ENCODE measurements around the gene TTLL9.
"Not testable (repeated sequence)": the region's sequence is repeated elsewhere in the genome, so short reads cannot be mapped to it uniquely, and the experiment has no call there.

The TTLL9 gene

DNA sequence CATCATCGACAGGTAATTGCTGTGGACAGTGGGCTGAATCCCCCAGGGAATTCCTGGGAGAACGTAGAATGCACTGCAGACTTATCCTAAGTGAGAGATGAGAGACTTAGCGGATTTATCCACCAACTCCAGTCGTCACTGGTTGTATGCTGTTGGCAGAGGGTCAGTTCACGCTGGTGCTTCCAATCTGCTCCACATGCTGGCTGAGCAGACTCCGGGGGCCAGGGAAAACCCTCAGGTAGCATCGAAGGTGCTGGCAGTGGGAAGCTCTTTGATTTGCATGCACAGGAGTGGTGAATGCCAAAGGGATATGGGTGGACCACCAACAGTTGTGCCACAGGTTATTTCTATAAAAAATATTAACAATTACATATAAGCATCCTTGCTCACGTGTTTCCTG is 20.2 kb downstream of the TTLL9 start:
- no peak for DNase-seq

DNA sequence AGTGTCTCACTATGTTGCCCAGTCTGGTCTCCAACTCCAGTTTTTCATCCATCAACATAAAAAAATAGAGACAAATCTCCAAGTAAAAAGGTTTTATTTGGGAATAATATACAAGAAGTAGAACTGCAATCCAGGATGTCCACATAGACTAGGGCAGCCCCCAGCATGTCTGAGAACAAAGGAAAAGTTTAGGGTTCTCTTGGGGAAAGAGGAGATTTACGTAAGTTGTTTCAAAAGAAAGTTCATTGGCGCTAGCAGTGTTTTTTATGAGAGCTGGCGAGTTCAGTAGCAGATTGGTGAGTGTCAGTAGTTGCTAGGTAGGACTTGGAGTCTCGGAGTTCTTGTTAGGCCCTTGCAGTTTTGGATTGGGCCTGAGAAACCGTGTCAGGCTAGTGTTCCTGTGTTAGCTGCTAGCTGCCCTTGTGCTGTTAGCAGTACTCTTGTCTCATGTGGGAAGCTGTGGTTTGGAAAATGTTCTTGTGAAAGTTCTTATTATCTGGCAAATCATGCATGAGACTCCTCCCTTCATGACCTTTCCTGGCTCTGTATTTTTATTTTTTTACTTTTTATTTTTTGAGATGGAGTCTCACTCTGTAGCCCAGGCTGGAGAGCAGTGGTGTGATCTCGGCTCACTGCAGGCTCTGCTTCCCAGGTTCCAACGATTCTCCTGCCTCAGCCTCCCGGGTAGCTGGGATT is 24.7 kb downstream of the TTLL9 start:
- no peak for DNase-seq

DNA sequence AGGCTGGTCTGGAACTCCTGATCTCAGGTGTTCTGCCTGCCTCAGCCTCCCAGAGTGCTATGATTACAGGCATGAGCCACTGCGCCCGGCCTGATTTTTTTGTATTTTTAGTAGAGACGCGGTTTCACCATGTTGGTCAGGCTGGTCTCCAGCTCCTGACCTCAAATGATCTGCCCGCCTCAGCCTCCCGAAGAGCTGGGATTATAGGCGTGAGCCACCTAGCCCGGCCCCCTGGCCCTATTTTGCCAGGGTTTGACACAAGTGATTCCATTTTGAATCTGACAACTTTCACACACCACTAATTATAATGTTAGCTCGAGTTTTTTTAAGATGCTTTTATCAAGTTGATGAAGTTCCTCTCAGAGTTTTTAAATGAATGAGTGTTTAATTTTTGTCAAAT is 25.6 kb downstream of the TTLL9 start:
- DNase-seq = no peak

DNA sequence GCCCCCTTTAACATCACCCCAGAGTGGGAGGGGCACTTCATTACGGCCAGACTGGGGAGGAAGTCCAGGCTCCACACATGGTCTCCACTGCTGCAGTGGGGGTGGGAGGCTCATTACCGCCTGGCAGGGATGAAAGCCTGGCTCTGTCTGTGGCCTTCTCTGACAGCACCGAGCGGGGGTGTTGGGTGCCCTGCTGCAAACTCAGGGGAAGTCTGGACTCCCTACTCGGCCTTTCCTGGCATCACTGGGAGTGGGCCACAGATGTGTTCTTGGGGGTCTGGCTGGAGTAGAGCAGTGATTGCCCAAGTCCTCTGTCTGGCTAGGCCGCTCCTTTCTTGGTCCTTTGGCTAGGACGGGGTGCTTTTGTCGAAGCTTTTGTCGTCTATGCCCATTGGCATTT is 27.1 kb downstream of the TTLL9 start:
- DNase-seq = no peak

DNA sequence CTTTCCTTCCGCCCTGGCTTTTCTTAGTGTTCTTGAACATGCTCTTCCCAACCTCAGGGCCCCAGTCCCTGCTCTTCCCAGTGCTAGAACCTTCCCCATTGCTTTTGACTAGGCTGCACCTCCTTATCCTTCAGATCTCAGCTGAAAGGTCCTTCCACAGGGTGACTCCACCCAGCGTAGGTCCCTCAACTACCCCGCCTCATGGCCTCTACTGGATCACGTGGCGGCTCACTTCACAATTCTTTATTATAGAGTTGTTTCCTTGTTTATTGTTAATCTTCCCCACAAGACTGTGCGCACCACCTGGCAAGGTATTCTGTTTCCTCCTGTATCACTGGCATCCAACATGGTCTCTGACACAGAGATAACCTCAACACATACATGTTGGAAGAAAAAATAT is 31.2 kb downstream of the TTLL9 start:
- no peak for DNase-seq

DNA sequence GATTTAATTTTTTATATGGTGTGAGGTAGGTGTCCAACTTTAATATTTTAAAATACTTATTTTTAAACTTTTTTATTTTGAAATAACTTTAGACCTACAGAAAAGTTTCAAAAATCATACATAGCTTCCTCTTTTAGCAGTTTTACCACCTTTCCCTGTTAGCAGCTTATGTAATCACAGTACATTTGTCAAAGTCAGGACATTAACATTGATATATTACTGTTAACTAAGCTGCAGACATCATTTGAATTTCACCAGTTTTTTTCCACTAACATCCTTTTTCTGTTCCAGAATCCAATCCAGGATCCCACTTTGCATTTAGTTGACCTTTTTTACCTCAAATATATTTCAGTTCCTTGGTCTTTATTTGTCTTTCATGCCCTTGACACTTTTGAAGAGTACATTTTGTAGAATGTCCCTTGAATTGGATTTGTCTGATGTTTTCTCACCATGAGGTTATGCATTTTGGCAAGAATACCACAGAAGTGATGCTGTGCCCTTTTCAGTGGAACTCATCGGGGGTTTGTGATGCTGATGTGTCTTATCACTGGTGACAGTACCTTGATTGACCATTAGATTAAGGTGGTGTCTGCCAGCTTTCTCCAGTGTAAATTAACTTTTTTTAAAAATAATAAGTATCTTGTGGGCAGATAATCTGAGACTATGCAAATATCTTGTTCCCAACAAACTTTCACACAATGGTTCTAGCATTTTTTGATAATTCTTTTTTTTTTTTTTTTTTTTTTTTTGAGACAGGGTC is 33.4 kb downstream of the TTLL9 start:
- DNase-seq = no peak

DNA sequence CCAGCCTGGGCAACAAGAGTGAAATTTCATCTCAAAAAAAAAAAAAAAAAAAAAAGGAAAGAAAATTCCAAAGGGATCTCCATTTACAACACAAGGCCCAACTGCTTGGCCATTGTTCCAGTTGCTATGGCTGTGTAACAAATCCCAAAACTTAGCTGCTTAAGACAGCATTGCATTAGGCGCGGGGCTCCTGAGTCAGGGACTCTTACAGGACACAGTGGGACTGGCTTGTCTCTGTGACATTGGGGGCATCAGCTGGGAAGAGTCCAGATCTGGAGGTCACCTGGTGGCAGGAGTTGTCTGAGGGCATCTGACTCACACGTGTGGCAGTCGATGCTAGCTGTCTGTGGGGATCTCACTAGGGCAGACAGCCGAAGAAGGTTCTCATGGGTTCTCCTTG is 35.6 kb downstream of the TTLL9 start:
- no peak for DNase-seq

DNA sequence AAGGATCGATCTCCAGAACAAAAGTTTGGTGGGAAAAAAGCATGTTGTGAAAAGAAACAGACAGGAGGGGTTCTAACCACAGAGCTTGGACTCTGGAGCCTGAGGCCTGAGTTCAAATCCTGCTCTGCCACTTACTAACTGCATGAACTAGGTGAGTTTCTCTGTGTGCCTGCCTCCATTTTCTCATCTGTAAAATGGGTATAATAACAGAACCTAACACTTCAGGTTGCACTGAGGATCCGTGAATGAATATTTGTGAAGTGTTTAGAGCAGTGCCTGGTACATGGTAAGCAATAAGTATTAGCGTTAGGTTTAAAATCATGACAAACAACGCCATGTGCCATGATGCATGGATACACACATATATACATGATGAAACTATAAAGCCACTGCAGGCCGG is 36.6 kb downstream of the TTLL9 start:
- DNase-seq = no peak

DNA sequence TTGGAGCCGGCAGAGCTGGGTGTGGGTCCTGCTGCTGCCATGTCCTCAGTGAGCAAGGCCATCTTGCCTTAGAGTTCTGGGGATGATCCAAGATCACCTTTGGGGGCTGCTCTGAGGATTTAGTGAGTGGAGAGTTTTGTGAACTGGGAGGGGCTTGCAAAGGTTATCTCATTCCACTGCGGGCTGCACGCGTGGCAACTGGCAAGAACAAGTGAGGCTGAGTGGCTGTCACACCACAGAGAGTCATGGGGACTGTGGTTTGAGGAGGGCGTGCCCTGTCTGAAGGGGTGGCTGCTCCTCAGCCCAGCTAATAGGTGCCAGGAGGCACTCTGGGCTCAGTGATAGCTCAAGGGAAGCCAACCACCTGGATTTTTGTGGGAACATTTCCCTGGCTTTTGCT is 37.6 kb downstream of the TTLL9 start:
- DNase-seq = no peak

DNA sequence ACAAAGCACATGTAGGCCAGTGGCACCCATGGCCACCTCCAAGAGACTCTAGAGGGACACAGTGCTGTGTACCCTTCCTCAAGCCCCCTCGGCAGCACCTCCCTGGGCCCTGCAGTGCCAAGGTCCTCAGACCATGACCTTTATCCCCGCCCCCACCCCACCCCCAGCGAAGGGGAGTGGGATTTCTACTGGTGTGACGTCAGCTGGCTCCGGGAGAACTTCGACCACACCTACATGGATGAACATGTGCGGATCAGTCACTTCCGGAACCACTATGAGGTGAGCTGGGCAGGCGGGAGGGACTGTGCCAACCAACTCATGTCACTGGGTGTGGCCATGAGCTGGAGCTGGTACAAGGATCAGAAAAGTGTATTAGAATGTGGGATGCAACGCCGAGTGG is 38.0 kb downstream of the TTLL9 start:
- no peak for DNase-seq

DNA sequence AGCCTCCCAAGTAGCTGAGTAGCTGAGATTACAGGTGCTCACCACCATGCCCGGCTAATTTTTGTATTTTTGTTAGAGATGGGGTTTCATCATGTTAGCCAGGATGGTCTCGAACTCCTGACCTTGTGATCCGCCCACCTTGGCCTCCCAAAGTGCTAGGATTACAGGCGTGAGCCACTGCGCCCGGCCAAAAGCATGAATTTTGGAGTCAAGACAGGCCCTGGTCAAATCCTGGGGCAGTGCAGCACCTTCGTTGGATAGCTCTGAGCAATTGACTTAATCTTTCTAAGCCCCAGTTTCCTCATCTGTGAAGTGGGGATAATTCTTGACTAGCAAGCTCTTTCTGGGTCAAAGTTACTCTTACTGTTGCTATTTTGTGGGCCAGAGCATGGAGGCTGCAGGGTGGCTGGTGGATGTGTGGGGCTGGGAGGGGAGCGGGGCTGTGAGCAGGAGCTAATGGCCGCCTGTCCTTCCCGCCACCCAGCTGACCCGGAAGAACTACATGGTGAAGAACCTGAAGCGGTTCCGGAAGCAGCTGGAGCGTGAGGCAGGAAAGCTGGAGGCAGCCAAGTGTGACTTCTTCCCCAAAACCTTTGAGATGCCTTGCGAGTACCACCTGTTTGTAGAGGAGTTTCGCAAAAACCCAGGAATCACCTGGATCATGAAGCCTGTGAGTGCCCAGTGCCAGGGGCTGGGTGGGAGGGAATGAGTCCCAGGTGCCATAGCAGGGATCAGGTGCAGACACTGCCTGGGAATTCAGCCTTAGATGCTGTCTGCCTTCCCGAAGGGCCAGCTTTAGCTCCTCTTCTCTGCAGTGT is 39.0 kb downstream of the TTLL9 start:
- no peak for DNase-seq

DNA sequence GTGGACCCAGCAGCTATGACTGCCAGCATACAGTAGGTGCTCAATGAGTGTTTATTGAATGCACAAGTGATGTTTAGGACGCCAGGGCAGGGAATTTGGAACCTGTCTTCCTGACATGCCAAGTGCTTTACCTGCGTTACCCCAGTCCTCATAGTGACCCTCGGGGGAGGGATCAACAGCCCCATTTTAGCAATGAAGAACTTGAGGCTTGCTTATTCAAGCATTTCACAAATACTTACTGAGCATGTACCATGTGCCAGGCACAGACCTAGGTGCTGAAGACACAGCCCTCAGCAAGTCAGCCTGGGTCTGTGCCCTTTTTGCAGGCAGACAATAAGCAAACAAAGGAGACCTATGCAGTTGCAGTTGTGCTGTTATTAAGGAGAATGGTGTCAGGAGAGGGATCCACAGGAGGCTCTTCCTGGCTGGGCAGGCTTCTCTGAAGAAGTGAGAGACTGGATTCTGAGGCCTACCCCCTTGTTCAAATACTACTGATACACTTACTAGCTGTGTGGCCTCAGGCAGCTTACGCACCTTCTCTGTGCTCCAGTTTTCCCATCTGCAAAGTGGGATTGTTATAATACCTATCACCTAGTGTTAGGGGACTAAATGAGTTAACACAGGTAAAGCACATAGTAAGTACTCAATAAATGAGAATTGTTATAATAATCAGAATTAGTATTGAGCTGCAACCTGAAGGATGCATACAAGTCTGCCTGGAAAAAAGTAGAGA is 39.8 kb downstream of the TTLL9 start:
- DNase-seq = no peak

DNA sequence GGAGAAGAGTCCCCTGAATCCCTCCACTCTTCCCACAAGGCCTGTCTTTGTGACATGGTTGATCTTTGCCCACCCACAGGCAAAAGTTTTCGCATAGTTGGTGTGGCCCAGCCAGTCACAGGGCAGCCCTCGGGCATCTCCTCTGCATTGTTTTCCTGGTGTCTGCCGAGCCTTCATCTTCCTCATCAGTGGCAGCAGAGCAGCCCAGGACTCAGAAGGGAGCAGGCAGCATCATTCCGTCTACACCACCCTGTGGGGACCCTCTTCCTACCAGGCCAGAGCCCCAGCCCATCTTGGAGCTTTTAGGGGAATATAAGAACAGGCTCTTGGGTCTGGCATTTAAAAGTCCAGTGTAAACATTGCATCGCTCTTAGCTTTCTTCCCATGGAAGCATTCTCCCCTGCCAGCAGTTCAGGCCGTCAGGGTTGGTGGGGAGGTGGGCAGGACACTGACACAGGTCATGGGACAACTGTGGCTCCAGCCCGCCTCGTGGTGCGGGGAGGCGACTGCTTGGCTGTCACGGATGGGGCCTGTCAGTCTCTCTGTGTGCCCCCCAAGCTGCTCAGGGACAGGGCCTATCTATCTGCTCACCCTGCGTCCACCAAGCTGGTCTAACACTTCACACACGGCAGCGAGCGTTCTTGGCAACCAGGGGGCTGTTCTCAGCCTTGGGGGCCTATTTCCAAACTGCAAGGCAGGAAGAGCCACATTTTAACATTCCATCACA is 43.2 kb downstream of the TTLL9 start:
- DNase-seq = no peak

DNA sequence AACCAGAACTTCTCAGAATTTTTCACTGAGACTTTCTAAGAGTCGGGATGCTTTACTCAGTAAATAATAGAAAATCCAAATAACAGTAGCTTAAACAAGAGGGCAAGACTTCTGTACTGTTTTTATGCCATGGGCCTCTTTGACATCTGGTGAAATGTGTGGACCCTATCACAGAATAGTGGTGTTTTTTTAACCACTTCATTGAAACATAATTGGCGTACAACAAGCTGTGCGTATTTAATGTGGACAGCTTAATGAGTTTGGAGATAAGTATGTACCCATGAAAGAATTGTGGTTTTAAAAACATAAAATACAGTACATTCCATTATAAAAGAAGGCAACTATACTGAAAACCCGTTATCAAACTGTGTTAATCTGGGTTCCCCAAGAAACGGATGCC is 43.7 kb downstream of the TTLL9 start:
- no peak for DNase-seq

DNA sequence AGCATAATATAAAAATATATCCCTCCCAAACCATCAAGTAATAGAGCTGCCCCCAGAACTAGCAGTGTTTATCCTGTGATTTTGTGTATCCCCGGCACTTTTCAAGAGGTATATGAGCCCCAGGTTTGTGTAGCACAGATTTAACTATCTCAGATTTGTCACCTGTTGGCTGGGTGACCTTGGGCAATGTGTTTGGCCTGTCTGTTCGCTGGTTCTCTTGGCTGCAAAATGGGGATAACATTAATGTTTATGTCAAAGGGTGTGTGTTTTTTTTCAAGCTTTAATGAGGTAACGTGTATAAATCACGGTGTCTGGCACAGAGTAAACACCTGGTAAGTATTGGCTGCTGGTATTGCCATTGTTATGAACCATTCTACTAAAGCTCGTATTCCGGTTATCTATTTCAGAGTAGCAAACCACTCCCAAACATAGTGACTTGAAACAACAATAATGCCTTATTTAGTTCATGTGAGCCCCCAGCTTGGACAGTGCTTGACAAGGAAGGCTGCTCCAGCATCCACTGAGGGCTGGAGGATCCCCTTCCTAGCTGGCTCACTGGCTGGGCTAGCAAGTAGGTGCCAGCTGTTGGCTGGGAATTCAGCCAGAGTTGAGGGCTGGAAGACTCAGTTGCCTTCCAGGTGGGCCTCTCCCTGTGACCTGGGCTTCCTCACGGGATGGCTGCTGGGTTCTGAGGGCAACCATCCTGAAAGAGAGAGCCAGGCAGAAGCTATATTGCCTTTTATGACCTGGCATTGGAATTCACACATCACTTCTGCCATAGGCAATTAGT is 45.3 kb downstream of the TTLL9 start:
- no peak for DNase-seq

DNA sequence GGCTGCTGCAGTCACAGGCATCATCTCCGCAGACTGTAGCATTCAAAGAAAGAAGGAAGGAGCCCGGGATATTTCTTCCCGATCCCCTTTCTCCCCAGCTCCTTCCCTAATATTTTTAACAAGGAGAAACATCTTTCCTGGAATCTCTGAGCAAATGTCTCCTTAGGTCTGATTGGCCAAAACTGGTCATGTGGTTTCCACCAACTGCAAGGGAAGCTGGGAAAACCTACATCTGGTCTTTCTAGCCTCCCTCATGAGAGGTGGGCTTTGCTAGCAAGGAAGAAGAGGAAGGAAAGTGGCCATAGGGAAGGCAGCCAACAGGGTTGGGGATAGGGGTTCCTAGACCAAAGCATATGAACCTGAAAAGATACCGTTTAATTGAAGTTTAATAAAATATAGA is 46.3 kb downstream of the TTLL9 start:
- no peak for DNase-seq

DNA sequence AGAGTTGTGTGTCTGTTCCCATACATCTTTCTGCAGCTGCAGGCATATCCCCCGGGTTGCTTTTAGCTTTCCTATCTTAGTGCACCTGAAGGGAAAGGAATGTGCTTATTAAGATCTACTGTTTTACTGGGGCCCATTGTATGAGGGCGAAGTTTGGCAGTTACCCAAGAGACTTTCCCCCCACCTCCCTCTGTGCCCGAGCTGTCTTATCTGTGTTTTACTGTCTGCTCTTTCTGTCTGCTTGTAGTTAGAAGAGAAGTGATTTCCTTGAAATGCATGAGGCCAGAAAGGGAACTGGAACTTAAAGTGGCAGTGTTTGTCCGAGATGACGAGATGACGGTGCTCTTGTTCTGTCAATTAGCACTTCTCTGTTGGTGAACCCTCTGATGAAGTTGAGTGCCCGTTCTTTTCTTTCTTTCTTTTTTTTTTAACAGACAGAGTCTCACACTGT is 47.6 kb downstream of the TTLL9 start:
- not testable (repeated sequence) for DNase-seq

DNA sequence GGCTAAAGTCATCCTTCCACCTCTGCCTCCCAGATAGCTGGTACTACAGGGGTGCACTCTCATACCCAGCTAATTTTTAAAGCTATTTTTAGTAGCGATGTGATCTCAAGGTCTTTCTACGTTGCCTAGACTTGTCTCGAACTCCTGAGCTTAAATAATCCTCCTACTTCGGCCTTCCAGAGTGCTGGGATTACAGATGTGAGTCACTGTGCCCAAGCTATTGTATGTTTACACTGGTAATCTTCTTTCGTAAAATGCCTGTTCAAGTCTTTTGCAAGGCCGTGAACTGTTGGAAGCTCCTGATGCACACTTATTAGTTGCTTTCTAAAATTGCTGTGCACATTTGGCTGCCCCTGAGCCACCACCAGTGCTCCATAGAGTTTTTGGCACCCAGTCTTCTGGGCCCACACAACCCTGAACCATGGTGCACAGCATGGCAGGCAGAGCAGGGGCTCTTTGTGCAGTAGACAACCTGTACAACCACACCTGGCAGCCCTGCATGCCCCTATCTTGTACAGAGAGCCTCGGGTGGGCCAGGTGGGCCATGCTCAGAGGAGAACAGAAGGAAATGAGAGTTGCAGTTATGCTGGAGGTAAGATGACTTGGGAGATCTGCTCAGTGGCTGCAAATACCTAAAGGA is 48.2 kb downstream of the TTLL9 start:
- no peak for DNase-seq

DNA sequence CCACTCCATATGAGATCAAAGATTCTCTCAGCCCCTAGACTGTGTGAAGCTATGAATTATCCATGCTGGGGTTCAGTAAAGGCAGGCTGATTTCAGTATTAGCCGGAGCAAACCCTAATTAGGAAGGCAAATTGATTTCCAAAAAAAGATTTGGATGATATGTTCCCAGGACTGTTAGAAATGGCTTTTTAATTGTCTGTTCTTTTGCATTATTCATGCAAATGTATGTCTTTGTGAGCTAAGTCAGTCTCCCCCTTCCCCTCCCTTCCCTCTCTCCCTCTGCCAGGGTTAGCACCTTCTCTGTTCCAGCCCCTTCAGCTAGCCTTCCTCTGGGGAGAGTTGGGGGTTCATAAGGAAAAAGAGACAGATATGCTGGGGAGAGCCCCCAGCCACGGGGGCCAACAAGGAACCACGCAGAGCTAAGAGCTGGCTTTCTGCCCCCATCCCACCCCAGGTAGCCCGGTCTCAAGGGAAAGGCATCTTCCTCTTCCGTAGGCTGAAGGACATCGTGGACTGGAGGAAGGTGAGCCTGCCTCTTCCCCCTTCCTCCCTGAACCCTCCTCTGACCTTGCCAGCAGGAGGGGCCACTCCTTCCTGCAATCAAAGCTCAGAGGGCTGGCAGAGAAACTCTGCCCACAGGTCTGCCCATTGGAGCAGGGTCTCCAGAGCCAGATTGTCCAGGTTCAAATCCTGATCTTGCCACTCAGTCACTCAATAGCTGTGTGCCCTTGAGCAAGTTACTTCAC is 49.1 kb downstream of the TTLL9 start:
- DNase-seq = no peak

DNA sequence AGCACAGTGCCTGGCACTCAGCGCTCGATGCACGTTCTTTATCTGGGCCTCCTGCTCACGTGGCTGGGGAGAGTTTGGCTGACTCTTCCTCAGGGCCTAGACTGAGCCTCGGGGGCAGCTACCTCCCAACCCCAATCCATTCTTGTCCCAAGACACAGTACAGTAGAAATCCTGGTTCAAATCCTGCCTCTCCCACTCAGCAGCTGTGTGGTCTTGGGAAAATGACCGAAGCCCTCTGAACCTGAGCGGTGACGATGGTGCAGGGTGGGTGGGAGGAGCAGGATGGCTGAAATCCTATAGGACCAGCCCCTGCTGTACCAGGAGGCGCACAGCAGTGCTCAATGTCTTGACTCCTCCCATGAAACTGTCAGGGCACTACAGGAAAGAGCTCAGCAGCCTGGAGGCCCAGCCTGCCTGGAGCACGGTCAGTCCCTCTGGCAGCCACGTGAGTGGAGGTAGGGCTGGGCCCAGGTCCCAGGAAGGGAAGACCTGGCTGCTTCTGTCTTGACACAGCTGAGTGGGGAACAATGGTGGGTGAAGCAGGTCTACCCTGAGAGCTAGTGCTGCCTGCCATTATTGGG is 49.9 kb downstream of the TTLL9 start:
- DNase-seq = no peak
